ENCODE measurements around the gene CCDC194.
"Not testable (repeated sequence)": the region's sequence is repeated elsewhere in the genome, so short reads cannot be mapped to it uniquely, and the experiment has no call there.

CCDC194 gene

DNA sequence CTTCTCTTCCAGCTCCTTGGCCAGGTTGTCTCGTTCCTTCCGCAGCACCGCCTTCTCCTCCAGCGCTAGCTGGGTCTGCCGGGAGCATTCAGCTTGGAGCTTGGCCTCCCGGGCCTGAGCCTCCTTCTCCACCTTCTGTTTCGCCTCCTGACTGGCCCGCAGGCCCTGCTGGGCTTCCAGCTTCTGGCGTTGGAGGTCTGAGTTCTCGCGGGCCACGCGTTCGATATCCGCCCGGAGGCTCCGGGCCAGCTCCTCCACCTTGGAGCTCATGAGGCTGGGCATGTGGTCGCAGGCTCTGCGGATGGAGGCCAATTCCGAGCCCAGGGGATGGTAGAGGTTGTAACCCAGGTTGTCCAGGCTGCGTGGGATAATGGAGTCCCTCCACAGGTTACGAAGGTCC, 28.6 kb downstream of the CCDC194 start:
- DNase-seq = no peak

- not testable (repeated sequence) for DNase-seq
Measured at GRCh38 chr19:17363852-17364605, 30.0 kb downstream of the CCDC194 start.

- no peak for DNase-seq
Measured at GRCh38 chr19:17359905-17360800, 33.8 kb downstream of the CCDC194 start.

- no peak for DNase-seq
Measured at GRCh38 chr19:17358395-17358794, 35.6 kb downstream of the CCDC194 start.

GRCh38 chr19:17357724-17358123, 36.3 kb downstream of the CCDC194 start:
- no peak for DNase-seq

- DNase-seq = no peak
Measured at GRCh38 chr19:17357078-17357666, 36.8 kb downstream of the CCDC194 start.

DNA sequence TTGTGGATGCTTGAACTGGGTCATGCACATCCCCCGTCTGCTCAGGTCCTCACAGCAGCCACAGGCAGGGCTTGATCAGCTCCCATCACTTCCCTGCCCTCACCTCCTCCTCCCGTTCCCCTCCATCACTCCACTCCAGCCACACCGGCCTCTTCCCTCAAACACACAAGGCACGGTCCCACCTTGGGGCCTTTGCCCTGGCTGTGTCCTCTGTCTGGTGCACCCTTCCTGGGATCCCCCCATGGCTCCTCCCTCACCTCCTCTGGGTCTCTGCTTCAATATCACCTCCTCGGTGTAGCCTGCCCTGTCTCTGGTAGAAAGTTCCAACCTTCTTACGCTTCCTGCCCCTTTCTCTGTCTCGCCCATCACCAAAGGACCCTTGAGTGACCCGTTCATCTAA, 40.6 kb downstream of the CCDC194 start:
- DNase-seq = no peak

DNA sequence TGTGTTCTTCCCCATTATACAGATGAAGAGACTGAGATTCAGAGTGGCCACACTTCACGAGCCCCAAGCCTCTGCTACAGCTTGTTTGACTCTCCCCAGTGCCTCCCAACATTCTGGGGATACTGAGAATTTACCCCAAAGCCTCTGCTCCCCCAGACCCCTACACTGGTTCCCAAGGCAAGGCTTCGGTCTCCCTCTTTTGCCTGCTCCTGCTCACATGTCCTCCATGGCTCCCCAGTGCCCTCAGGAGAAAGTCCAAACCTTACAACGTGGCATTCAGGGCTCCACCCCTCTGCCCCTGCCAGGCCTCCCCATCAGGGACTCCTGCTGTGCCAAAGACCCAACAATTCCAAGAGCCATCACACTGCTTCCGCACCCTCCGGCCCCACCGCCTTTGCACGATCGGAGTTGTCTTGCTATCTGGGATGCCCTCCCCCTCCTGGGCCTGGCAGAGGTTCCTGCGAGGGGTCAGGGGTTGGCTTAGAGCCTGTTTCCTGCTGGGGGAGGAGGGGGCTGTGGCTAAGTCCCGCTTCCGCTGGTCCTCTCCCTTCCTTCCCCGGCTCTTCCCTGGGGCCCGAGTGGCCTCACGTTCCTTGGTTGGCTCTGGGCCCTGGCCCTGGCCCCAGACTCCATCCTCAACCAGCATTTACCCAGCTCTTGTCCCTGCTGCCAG, 41.3 kb downstream of the CCDC194 start:
- DNase-seq = no peak

- no peak for DNase-seq
Measured at GRCh38 chr19:17351815-17352435, 42.1 kb downstream of the CCDC194 start.

DNA sequence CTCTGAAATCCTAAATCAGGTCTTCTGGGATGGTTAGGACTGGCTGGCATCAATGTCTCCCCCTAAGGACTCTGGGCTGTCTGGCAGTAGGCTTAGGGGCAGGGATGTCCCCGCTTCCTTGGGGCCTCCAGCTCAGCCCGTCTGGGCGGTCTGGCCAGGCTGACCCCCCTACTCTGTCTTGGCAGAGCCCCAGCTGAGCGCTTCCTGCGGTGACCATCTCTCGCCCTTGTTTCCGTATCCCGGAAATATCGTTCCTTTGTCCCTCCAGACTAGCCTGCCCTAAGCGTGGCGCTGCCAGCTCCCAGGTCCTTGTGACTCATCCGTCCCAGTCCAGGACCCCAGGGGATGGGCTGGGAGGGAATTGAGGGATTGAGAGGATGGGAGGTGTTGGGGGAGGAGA, 45.3 kb downstream of the CCDC194 start:
- DNase-seq = no peak

- no peak for DNase-seq
Measured at GRCh38 chr19:17347877-17348276, 46.1 kb downstream of the CCDC194 start.

DNA sequence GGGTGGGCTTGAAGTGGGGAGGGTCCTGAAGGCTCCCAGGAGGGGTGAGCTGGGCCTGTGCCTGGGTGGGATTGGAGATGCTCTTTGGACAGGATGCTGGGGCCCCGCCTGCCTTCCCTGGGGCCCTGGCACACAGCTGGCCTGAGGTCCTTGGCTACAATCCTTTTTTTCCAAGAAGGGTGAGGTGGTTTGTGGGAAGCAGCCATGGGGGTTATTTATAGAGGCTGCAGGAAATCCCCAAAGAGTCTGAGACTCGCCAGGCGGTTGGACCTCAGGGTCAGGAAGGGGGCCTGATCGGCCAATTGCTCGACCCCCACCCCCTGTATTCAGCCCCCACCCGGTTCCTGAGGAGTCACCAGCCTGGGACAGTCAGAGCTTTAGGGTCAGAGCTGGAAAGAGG, 46.6 kb downstream of the CCDC194 start:
- DNase-seq = no peak

DNA sequence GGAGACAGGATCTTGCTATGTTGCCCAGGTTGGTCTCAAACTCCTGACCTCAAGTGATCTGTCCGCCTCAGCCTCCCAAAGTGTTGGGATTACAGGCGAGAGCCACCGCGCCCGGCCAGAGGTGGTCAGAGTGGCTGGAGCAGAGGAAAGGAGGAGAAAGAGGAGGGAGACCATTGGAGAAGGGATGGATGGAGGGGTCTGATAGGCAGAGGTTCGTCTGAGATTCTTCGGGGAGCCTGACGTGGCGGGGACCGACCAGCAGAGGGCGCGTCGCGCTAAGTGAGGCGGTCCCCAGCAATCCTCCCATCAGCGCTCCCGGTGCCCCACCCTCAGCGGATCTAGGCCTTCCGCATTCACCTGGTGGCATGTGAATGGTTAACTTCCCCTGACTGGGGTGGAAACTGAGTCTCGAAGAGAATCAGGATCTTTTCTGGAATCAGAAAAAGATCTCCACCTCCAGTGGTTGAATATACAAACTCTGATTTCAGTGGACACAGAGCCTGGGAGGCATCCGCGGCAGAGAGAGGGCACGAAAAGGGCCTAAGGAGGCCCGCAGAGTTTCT, 47.8 kb downstream of the CCDC194 start:
- DNase-seq = peak; percentile 85

- DNase-seq = no peak
Measured at GRCh38 chr19:17341845-17342244, 52.2 kb downstream of the CCDC194 start.

GRCh38 chr19:17341386-17341785, 52.6 kb downstream of the CCDC194 start:
- no peak for DNase-seq

- no peak for DNase-seq
Measured at GRCh38 chr19:17340871-17341357, 53.1 kb downstream of the CCDC194 start.
